AG04450 (cell line): ENCODE measurements around the gene NFAM1. TPM values are rescaled to one million over a fixed set of nuclear protein-coding genes. Genes with fewer than 3 reads are reported as not detected.

Source experiments
- CTCF ChIA-PET: fragments of 300-600, 350-600 bp; formaldehyde crosslinking; extraction: SDS; loops from one replicate; lab custom pipeline; 2022; ENCODE audit warnings: antibody characterized with exemption, inconsistent platforms; lab: Charles Lee
- POLR2A ChIA-PET: fragments of 350-600 bp; formaldehyde crosslinking; extraction: SDS; loops from one replicate; lab custom pipeline; 2021; ENCODE audit warnings: antibody characterized with exemption, inconsistent platforms; lab: Yijun Ruan, JAX
- DNase-seq: peaks from one replicate; pipeline ENCODE4 v3.0.0-alpha.2; 2011; ENCODE audit warnings: low read depth, low spot score
- H3K27ac ChIP-seq: one replicate; pipeline ENCODE4 v1.5.1; 2012; ENCODE audit warnings: low read depth, low read length, control low read depth
- H3K27me3 ChIP-seq: one replicate; pipeline ENCODE4 v1.6.0; 2012; ENCODE audit warnings: low read length; ENCODE audit not compliant: control insufficient read depth, insufficient read depth
- H3K4me3 ChIP-seq: 2 replicates; pipeline ENCODE4 v1.5.1; 2011; ENCODE audit warnings: mild to moderate bottlenecking, low read depth, low read length, control low read depth
- H3K9me3 ChIP-seq: 2 replicates; pipeline ENCODE4 v1.5.1; 2012; ENCODE audit warnings: low read length; ENCODE audit not compliant: control insufficient read depth, insufficient read depth
- CTCF ChIP-seq: IDR thresholded peaks from 2 replicates; pipeline ENCODE4 v1.5.1; 2011; ENCODE audit warnings: low read depth, low read length, control low read depth, inconsistent platforms
- polyA plus RNA-seq: library from polyadenylated mRNA; depleted of rRNA; stranded (reverse); fragments of >200 nt; gene quantifications from 2 replicates; pipeline ENCODE4 v1.2.3, GENCODE V29; 2011

The NFAM1 gene
- polyA plus RNA-seq, 1 experiment, result not detected

DNA sequence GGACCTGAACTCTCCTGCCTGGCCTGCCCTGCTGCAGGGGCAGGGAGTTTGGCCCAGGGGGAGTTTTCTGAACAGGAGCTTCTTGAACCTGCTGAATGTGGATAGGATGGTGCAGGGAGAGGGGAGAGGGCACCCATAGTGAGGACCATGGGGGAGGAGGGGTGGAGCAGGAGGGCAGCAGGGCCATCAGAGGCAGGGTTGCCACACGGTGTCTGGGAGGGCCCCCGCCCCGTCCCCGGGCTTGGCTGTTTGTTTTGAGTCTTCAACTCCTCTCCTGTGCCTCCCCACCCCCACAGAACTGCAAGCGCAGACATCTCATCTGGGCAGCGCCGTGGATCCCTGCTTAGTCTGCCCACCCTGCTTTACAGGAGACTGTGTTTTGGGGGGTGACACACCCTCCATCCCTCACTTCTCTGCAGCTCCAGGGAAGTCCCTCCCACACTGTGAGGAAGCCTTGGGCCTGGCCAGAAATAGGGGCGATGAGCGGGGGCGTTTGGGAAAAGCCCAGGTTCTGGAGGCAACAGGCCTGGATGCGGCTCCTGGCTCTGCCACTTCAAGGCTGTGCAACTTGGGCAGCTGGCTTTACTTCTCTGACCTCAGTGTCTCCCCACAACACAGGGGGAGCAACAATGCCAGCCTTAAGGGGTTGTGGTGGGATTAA, 14.4 kb downstream of the NFAM1 start:
- POLR2A ChIA-PET, result no interaction called here
- no peak for DNase-seq
- Histone ChIP-seq H3K27me3 (peaks cover 13% of the 10 kb centered on the region), H3K4me3 (no peak overlapping the region), H3K27ac (no peak overlapping the region), H3K9me3 (no peaks in the 10 kb centered on the region)
- CTCF ChIA-PET, result interaction anchor here (0.5 kb wide), 1 partner anchor 239 kb away, joined by 5 read pairs; no protein-coding TSS in a partner anchor
- TF ChIP-seq CTCF, result no peak

- H3K4me3 ChIP-seq, result no peak overlapping the region
- DNase-seq, result no peak
- H3K27me3 ChIP-seq, result peaks cover 15% of the 10 kb centered on the region
- ChIA-PET POLR2A (no interaction called here), CTCF (interaction anchor here (0.6 kb wide), 1 partner anchor 250 kb away, joined by 5 read pairs; no protein-coding TSS in a partner anchor)
- TF ChIP-seq CTCF, result no peak
- no peaks in the 10 kb centered on the region for H3K9me3 ChIP-seq
- no peak overlapping the region for H3K27ac ChIP-seq
Measured at GRCh38 chr22:42416671-42417230, 15.5 kb downstream of the NFAM1 start.

DNA sequence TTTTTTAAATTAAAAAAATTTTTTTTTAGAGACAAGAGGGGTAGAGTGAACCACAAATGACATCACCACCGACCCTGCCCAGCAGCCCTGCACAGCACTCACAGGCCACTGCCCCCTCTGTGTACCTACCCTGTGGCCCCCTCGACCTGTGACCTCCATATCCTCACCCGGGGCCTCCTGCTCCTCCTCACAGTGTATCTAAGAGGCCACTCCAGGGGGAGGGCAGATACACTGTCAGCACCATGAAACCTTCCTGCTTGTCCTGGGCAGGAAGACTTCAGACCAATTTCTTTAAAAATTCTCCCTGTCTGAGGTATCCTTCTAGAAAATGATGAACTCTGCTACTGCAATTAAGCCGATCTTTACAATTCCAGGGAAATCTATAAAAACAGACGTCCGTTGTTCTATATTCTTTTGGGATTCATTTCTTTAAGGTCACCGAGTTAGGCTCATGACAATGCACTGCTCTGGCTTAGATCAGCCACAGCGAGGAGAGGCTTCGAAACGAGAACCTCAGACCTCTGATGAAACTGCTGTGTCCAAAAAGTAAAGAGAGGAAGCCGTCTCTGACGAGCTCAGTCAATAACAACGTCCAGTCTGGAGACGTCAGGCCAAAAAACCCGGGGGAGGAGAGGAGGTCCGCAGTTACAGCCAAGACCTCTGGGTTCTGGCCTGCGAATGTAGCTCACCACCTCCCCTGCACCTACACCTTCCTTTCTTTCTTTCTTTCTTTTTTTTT, 17.5 kb downstream of the NFAM1 start:
- ChIA-PET CTCF (interaction anchor here (0.7 kb wide), 1 partner anchor 248 kb away, joined by 8 read pairs; no protein-coding TSS in a partner anchor), POLR2A (interaction anchor here (0.7 kb wide), 1 partner anchor 12 kb away, joined by 3 read pairs; no protein-coding TSS in a partner anchor)
- DNase-seq, result no peak
- H3K27ac ChIP-seq, result no peak overlapping the region
- H3K4me3 ChIP-seq, result no peak overlapping the region
- TF ChIP-seq CTCF, result no peak
- H3K9me3 ChIP-seq, result no peaks in the 10 kb centered on the region
- peaks cover 17% of the 10 kb centered on the region for H3K27me3 ChIP-seq

GRCh38 chr22:42414021-42414420, 18.2 kb downstream of the NFAM1 start:
- Histone ChIP-seq H3K4me3 (no peak overlapping the region), H3K27ac (no peak overlapping the region), H3K9me3 (no peaks in the 10 kb centered on the region), H3K27me3 (peaks cover 23% of the 10 kb centered on the region)
- DNase-seq, result no peak
- CTCF ChIA-PET, result no interaction called here
- POLR2A ChIA-PET, result interaction anchor here (0.7 kb wide), 1 partner anchor 11 kb away, joined by 3 read pairs; no protein-coding TSS in a partner anchor
- no peak for TF ChIP-seq CTCF
